PFSK-1 (cell line): ENCODE measurements around the gene CDH8.

Source experiments
- FOXP2 ChIP-seq: optimal IDR thresholded peaks from 2 replicates; pipeline ENCODE3; 2011; ENCODE audit warnings: borderline replicate concordance, control low read depth, inconsistent platforms; ENCODE audit not compliant: insufficient read depth; ENCODE audit errors: extremely low read length, extremely low read depth
- POLR2AphosphoS5 ChIP-seq: IDR thresholded peaks from 2 replicates; pipeline ENCODE4 v1.6.1; 2012; ENCODE audit warnings: low read depth, mild to moderate bottlenecking, control low read depth, low read length, moderate library complexity
- SIN3A ChIP-seq: IDR thresholded peaks from 2 replicates; pipeline ENCODE4 v1.6.1; 2012; ENCODE audit warnings: mild to moderate bottlenecking, low read length, moderate library complexity, borderline replicate concordance; ENCODE audit not compliant: insufficient read depth
- TAF1 ChIP-seq: IDR thresholded peaks from 2 replicates; pipeline ENCODE4 v1.6.1; 2012; ENCODE audit warnings: low read length, control low read depth, borderline replicate concordance; ENCODE audit not compliant: insufficient read depth
- TF ChIP-seq, protein P1 (sequence below), 2 experiments: IDR thresholded peaks; 2 replicates each; pipeline versions ENCODE4 v1.6.1 to v1.8.0; 2011 to 2012; ENCODE audit warnings: low read depth in 2 of 2, low read length in 2 of 2, control low read depth in 1 of 2, inconsistent platforms in 1 of 2, mild to moderate bottlenecking in 1 of 2, moderate library complexity in 1 of 2; ENCODE audit not compliant: insufficient read depth in 1 of 2

- TF ChIP-seq POLR2AphosphoS5 (no peak), TAF1 (no peak), SIN3A (no peak), FOXP2 (no peak)
- TF ChIP-seq, protein P1, sequence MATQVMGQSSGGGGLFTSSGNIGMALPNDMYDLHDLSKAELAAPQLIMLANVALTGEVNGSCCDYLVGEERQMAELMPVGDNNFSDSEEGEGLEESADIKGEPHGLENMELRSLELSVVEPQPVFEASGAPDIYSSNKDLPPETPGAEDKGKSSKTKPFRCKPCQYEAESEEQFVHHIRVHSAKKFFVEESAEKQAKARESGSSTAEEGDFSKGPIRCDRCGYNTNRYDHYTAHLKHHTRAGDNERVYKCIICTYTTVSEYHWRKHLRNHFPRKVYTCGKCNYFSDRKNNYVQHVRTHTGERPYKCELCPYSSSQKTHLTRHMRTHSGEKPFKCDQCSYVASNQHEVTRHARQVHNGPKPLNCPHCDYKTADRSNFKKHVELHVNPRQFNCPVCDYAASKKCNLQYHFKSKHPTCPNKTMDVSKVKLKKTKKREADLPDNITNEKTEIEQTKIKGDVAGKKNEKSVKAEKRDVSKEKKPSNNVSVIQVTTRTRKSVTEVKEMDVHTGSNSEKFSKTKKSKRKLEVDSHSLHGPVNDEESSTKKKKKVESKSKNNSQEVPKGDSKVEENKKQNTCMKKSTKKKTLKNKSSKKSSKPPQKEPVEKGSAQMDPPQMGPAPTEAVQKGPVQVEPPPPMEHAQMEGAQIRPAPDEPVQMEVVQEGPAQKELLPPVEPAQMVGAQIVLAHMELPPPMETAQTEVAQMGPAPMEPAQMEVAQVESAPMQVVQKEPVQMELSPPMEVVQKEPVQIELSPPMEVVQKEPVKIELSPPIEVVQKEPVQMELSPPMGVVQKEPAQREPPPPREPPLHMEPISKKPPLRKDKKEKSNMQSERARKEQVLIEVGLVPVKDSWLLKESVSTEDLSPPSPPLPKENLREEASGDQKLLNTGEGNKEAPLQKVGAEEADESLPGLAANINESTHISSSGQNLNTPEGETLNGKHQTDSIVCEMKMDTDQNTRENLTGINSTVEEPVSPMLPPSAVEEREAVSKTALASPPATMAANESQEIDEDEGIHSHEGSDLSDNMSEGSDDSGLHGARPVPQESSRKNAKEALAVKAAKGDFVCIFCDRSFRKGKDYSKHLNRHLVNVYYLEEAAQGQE (IDR thresholded peaks at IDR 0.05; ENCODE audit: insufficient read depth in 1 of 2, low read depth in 2 of 2, low read length in 2 of 2): no peak
Observed at GRCh38 chr16:61862221-61863155, 173.8 kb downstream of the CDH8 start.
